Transverse colon (tissue), 4 donors: ENCODE results near the gene EFNA5.

Experiments used
- EP300 ChIP-seq: sonication (generic); formaldehyde crosslinking; IDR thresholded peaks from one replicate; pipeline ENCODE4 v1.6.1; 2017; ENCODE audit warnings: antibody characterized with exemption, low read depth
- POLR2A ChIP-seq: fragments of 450-650 bp; IDR thresholded peaks from one replicate; pipeline ENCODE4 v1.6.1; 2016; ENCODE audit warnings: antibody characterized with exemption, mild to moderate bottlenecking, moderate library complexity
- POLR2AphosphoS5 ChIP-seq, 3 donors: sonication (generic); formaldehyde crosslinking; IDR thresholded peaks; one replicate each; pipeline ENCODE4 v1.6.1; 2016; ENCODE audit warnings: antibody characterized with exemption in 3 of 3
- TF ChIP-seq, protein P1 (sequence below), 5 experiments: fragments of 200-600 bp in 3 of 5; fragments of 450-650 bp in 2 of 5; sonication (generic) in 3 of 5; IDR thresholded peaks; 1 replicate in 2 of 5; 2 replicates in 3 of 5; pipeline ENCODE4 v1.5.1; 2016 to 2017; ENCODE audit warnings: antibody characterized with exemption in 5 of 5, inconsistent platforms in 3 of 5, mild to moderate bottlenecking in 2 of 5, moderate library complexity in 1 of 5

DNA sequence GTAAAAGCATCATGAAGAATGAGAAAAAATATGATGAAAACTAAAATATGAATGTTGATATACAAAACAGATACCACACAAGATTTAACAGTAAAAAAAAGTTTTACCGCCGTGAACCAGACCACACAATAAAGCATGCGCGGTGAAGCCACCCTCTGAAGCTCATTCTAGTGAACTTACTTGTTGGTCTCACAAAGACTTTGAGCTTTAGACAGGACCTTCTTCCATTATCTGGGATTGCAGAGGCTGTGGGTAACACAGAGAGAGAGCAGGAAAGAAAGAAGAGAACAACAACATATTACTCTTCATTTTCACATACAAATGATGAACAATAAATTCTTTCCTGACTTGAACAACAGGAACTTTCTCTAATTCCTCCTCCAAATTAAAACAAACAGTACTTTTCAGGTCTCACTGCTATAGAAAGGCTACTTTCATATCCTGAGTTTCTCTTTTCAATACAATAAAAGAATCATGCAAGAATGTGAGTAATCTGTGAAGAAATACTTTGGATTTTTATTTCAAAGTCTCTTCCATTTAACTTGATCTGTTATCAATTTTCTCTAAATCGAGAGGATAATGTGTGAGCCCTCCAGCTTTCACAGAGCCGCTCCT lies 283.1 kb downstream of the EFNA5 start:
- TF ChIP-seq POLR2A (no peak), POLR2AphosphoS5 (IDR thresholded peaks at IDR 0.05) (no peak), EP300 (no peak)
- TF ChIP-seq, protein P1, sequence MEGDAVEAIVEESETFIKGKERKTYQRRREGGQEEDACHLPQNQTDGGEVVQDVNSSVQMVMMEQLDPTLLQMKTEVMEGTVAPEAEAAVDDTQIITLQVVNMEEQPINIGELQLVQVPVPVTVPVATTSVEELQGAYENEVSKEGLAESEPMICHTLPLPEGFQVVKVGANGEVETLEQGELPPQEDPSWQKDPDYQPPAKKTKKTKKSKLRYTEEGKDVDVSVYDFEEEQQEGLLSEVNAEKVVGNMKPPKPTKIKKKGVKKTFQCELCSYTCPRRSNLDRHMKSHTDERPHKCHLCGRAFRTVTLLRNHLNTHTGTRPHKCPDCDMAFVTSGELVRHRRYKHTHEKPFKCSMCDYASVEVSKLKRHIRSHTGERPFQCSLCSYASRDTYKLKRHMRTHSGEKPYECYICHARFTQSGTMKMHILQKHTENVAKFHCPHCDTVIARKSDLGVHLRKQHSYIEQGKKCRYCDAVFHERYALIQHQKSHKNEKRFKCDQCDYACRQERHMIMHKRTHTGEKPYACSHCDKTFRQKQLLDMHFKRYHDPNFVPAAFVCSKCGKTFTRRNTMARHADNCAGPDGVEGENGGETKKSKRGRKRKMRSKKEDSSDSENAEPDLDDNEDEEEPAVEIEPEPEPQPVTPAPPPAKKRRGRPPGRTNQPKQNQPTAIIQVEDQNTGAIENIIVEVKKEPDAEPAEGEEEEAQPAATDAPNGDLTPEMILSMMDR (IDR thresholded peaks at IDR 0.05): no peak
